NCI-H146 treated with DMSO at 0.1 percent for 48 hours (cell line): Measurements from ENCODE around the gene ZNF391.
"Not testable (repeated sequence)": the region's sequence is repeated elsewhere in the genome, so short reads cannot be mapped to it uniquely, and the experiment has no call there.

Experiments used
- DNase-seq: peaks from one replicate; lab custom pipeline; 2025; ENCODE audit not compliant: unreplicated experiment; lab: John Stamatoyannopoulos, UW

ZNF391 gene

GRCh38 chr6:27422651-27423332 lies 34.2 kb downstream of the ZNF391 start:
- DNase-seq, result no peak

GRCh38 chr6:27424851-27425250 lies 36.3 kb downstream of the ZNF391 start:
- not testable (repeated sequence) for DNase-seq

GRCh38 chr6:27426045-27426620 lies 37.6 kb downstream of the ZNF391 start:
- DNase-seq, result no peak

- no peak for DNase-seq
Observed at GRCh38 chr6:27428502-27428901, 39.9 kb downstream of the ZNF391 start.

- DNase-seq, result no peak
Observed at GRCh38 chr6:27428966-27429365, 40.4 kb downstream of the ZNF391 start.

- DNase-seq, result no peak
Observed at GRCh38 chr6:27433714-27434113, 45.2 kb downstream of the ZNF391 start.

GRCh38 chr6:27439371-27439770 lies 50.8 kb downstream of the ZNF391 start:
- DNase-seq, result no peak

GRCh38 chr6:27441001-27441400 lies 52.4 kb downstream of the ZNF391 start:
- no peak for DNase-seq

GRCh38 chr6:27442932-27443331 lies 54.4 kb downstream of the ZNF391 start:
- no peak for DNase-seq

GRCh38 chr6:27448456-27448855 lies 59.9 kb downstream of the ZNF391 start:
- no peak for DNase-seq

- DNase-seq, result no peak
Observed at GRCh38 chr6:27451660-27452390, 63.3 kb downstream of the ZNF391 start.

- no peak for DNase-seq
Observed at GRCh38 chr6:27452496-27452897, 63.9 kb downstream of the ZNF391 start.
